K562 (cell line): ENCODE results near the gene LAPTM5. TPM values are rescaled to one million over a fixed set of nuclear protein-coding genes. Genes with fewer than 3 reads are reported as not detected.
A peak's percentile ranks its signal among the peaks of the same experiment; 100 is the strongest.

Source experiments
- ARID4B ChIP-seq: sonication (generic); formaldehyde crosslinking; IDR thresholded peaks from 2 replicates; pipeline ENCODE4 v1.8.0; 2022; ENCODE audit warnings: mild to moderate bottlenecking, missing genetic modification reagents
- ASH1L ChIP-seq: fragments of 450-650 bp; IDR thresholded peaks from 2 replicates; pipeline ENCODE4 v1.6.1; 2018; ENCODE audit warnings: borderline replicate concordance, mild to moderate bottlenecking, low read depth; ENCODE audit not compliant: partially characterized antibody
- DMBX1 ChIP-seq: fragments of 250-450 bp; sonication (Bioruptor Pico); IDR thresholded peaks from 2 replicates; pipeline ENCODE4 v1.8.0; 2022; ENCODE audit warnings: inconsistent platforms, mild to moderate bottlenecking, moderate library complexity, borderline replicate concordance
- ESRRB ChIP-seq: fragments of 250-450 bp; sonication (Bioruptor Pico); IDR thresholded peaks from 2 replicates; pipeline ENCODE4 v1.5.0; 2020; ENCODE audit warnings: mild to moderate bottlenecking, moderate library complexity, borderline replicate concordance
- ETV1 ChIP-seq: fragments of 450-650 bp; conservative IDR thresholded peaks from 2 replicates; pipeline ENCODE4 v1.6.1; 2016; ENCODE audit warnings: missing genetic modification characterization, control low read depth, low read depth, missing compliant biosample characterization
- HNRNPUL1 ChIP-seq: fragments of 200-400 bp; formaldehyde crosslinking; IDR thresholded peaks from 2 replicates; pipeline ENCODE4 v1.6.1; 2017; ENCODE audit warnings: low read length
- KLF1 ChIP-seq: fragments of 450-650 bp; IDR thresholded peaks from 2 replicates; pipeline ENCODE4 v1.6.1; 2016; ENCODE audit warnings: missing genetic modification characterization, missing compliant biosample characterization
- MAZ ChIP-seq, 2 experiments: fragments of 450-650 bp in 1 of 2; sonication (generic) in 1 of 2; formaldehyde crosslinking; IDR thresholded peaks in 1 of 2; conservative IDR thresholded peaks in 1 of 2; 2 replicates each; pipeline versions ENCODE4 v1.4.0 to v1.5.0; 2020; ENCODE audit warnings: mild to moderate bottlenecking in 1 of 2, missing genetic modification reagents in 1 of 2
- NFE2L1 ChIP-seq: fragments of 450-650 bp; IDR thresholded peaks from 2 replicates; pipeline ENCODE4 v1.6.1; 2016; ENCODE audit warnings: missing genetic modification characterization, low read depth, mild to moderate bottlenecking, missing compliant biosample characterization, moderate library complexity, borderline replicate concordance
- NFRKB ChIP-seq: fragments of 450-650 bp; IDR thresholded peaks from 2 replicates; pipeline ENCODE4 v1.6.1; 2016; ENCODE audit warnings: low read depth
- PTTG1 ChIP-seq: fragments of 450-650 bp; IDR thresholded peaks from 2 replicates; pipeline ENCODE4 v1.6.1; 2016; ENCODE audit warnings: low read depth, mild to moderate bottlenecking, missing genetic modification characterization, missing compliant biosample characterization
- RNF2 ChIP-seq: sonication (generic); IDR thresholded peaks from 2 replicates; pipeline ENCODE4 v1.6.1; 2016
- SAFB2 ChIP-seq: fragments of 200-400 bp; formaldehyde crosslinking; IDR thresholded peaks from 2 replicates; pipeline ENCODE4 v1.6.1; 2018; ENCODE audit warnings: borderline replicate concordance, low read length, low read depth, moderate library complexity; ENCODE audit not compliant: severe bottlenecking
- SIRT6 ChIP-seq: IDR thresholded peaks from one replicate; pipeline ENCODE4 v1.6.1; 2012; ENCODE audit warnings: low read depth, mild to moderate bottlenecking, control low read depth, inconsistent platforms, low read length, moderate library complexity
- SMARCA4 ChIP-seq: fragments of 450-650 bp; IDR thresholded peaks from 2 replicates; pipeline ENCODE4 v1.6.1; 2016
- SNRNP70 ChIP-seq: fragments of 200-400 bp; formaldehyde crosslinking; optimal IDR thresholded peaks from 2 replicates; pipeline ENCODE3; 2017; ENCODE audit warnings: low read depth, low read length
- TOE1 ChIP-seq, 2 experiments: fragments of 450-650 bp in 1 of 2; sonication (generic) in 1 of 2; formaldehyde crosslinking in 1 of 2; IDR thresholded peaks; 2 replicates each; pipeline versions ENCODE4 v1.7.1 to v1.8.0; 2016 to 2022; ENCODE audit warnings: borderline replicate concordance in 2 of 2, mild to moderate bottlenecking in 2 of 2, antibody characterized with exemption in 1 of 2, inconsistent platforms in 1 of 2, low read depth in 1 of 2, missing genetic modification reagents in 1 of 2, moderate library complexity in 1 of 2
- TRIM24 ChIP-seq, 2 experiments: fragments of 450-650 bp; IDR thresholded peaks; 2 replicates each; pipeline ENCODE4 v1.6.1; 2016
- XRCC3 ChIP-seq: fragments of 450-650 bp; IDR thresholded peaks from 2 replicates; pipeline ENCODE4 v1.6.1; 2017; ENCODE audit warnings: mild to moderate bottlenecking, moderate library complexity
- ZNF224 ChIP-seq: sonication (generic); formaldehyde crosslinking; IDR thresholded peaks from 2 replicates; pipeline ENCODE4 v1.8.0; 2022; ENCODE audit warnings: mild to moderate bottlenecking, missing genetic modification reagents
- ZNF316 ChIP-seq: fragments of 450-650 bp; IDR thresholded peaks from 2 replicates; pipeline ENCODE4 v1.6.1; 2016
- ZNF512 ChIP-seq: IDR thresholded peaks from 2 replicates; pipeline ENCODE4 v1.6.1; 2016; ENCODE audit warnings: missing genetic modification characterization, missing compliant biosample characterization
- ZNF766 ChIP-seq: fragments of 200-800 bp; sonication (Bioruptor generic); conservative IDR thresholded peaks from 2 replicates; pipeline ENCODE4 v1.6.1; 2016; ENCODE audit warnings: missing genetic modification characterization, missing compliant biosample characterization
- ZNF77 ChIP-seq: fragments of 250-450 bp; sonication (Bioruptor Pico); IDR thresholded peaks from 2 replicates; pipeline ENCODE4 v1.5.0; 2020
- polyA plus RNA-seq, 8 experiments: library from polyadenylated mRNA; depleted of rRNA in 4 of 8; stranded (reverse) in 5 of 8; unstranded in 3 of 8; fragments of >200 nt; fragmentation: Nextera tagmentation in 2 of 8; fragmentation: Illumina TruSeq in 1 of 8; extraction: Ambion mirVana in 2 of 8; extraction: Trizol in 1 of 8; gene quantifications; 2 replicates each; pipeline versions ENCODE4 v1.2.1 to v1.2.3, GENCODE V29; 2011 to 2014; ENCODE audit warnings: inconsistent platforms in 1 of 8, missing spikeins in 1 of 8
- total RNA-seq, 7 experiments: library from RNA; depleted of rRNA in 6 of 7; stranded (reverse); fragments of >200 nt in 6 of 7; fragmentation: Illumina TruSeq in 2 of 7; extraction: Trizol in 2 of 7; gene quantifications; 2 replicates each; pipeline versions ENCODE4 v1.2.1 to v1.2.3, GENCODE V29; 2011 to 2021; ENCODE audit warnings: low replicate concordance in 1 of 7
- TF ChIP-seq, protein P1 (sequence below): fragments of 450-650 bp; IDR thresholded peaks from 2 replicates; pipeline ENCODE4 v1.6.1; 2016; ENCODE audit warnings: low read depth, mild to moderate bottlenecking, moderate library complexity

LAPTM5 gene
- total and polyA plus RNA-seq, 9 of the 15 experiments (the other 6 are each of a cell fraction or from before 2014, with no cell fraction given), result 2.4 to 47.3 (median 20.3) TPM

DNA sequence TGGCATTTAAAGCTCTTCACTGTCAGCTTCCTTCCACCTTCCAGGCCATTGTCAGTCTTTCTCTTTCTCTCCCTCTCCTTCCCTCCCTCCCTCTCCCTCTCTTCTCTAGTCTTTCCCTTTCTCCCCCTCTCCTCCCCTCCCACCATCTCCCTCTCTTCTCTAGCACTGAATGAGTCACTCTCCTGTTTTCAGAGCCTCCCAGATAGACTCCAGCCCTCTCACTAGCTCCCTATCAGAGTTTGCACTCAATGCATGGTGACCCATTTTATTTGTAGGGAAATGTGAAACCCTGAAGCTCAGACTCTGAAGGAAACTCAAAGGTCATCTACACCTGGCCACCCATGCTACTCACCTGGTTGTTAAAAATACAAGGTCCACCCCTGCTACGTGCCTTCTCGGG is 29.8 kb downstream of the LAPTM5 start (continued):
- TF ChIP-seq KLF1 (no peak), MAZ (CRISPR knock-in tag; conservative IDR thresholded peaks at IDR 0.05 in 1 of 2, IDR thresholded peaks at IDR 0.05 in 1 of 2) (peak; percentile 52 to 61), SNRNP70 (no peak), TOE1 (IDR thresholded peaks at IDR 0.05; ENCODE audit: borderline replicate concordance) (peak; percentile 78), TOE1 (CRISPR knock-in tag; IDR thresholded peaks at IDR 0.05; ENCODE audit: borderline replicate concordance, low read depth) (no peak), XRCC3 (no peak), SMARCA4 (peak; percentile 98), ASH1L (no peak), NFRKB (peak; percentile 64; the same call in 1 of the 2 replicates), ARID4B (CRISPR knock-in tag) (no peak), HNRNPUL1 (no peak), RNF2 (no peak), ZNF224 (no peak), ESRRB (no peak), TRIM24 (IDR thresholded peaks at IDR 0.05) (peak; percentile 59 to 62), ZNF77 (no peak), ZNF316 (peak; percentile 5; the same call in 1 of the 2 replicates), PTTG1 (tag) (no peak), ZNF512 (tag) (no peak), NFE2L1 (tag) (no peak), ZNF766 (CRISPR knock-in tag) (peak; percentile 49), DMBX1 (CRISPR knock-in tag) (no peak), ETV1 (tag) (no peak), SAFB2 (no peak), SIRT6 (no peak)
- TF ChIP-seq, protein P1, sequence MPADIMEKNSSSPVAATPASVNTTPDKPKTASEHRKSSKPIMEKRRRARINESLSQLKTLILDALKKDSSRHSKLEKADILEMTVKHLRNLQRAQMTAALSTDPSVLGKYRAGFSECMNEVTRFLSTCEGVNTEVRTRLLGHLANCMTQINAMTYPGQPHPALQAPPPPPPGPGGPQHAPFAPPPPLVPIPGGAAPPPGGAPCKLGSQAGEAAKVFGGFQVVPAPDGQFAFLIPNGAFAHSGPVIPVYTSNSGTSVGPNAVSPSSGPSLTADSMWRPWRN, result 0 out of 2 replicates have a peak, but pooled peaks have one; percentile 25
